HL-60/S4 treated with retinoic acid at 250 ng/mL for 4 days and 3 days (cell line): ENCODE results near the gene UBN1.

ENCODE experiments used
- in situ Hi-C: fragments of 300-500 bp; cut with MboI; formaldehyde crosslinking; loops from 2 replicates; pipeline ENCODE4 v1.7.0; 2022; ENCODE audit warnings: low sequenced_read_pairs

UBN1 gene

GRCh38 chr16:4904108-4904941 is 57.0 kb downstream of the UBN1 start:
- in situ Hi-C loops = no loop called here

GRCh38 chr16:4904942-4905615 is 57.8 kb downstream of the UBN1 start:
- in situ Hi-C loops = no loop called here

GRCh38 chr16:4908854-4909401 is 61.6 kb downstream of the UBN1 start:
- in situ Hi-C loops = no loop called here

- in situ Hi-C loops = no loop called here
Measured at GRCh38 chr16:4909825-4910224, 62.5 kb downstream of the UBN1 start.

- in situ Hi-C loops = no loop called here
Measured at GRCh38 chr16:4910828-4911227, 63.5 kb downstream of the UBN1 start.

- in situ Hi-C loops = no loop called here
Measured at GRCh38 chr16:4911970-4912386, 64.7 kb downstream of the UBN1 start.

GRCh38 chr16:4913130-4913773 is 66.0 kb downstream of the UBN1 start:
- in situ Hi-C loops = no loop called here

GRCh38 chr16:4913774-4914525 is 66.7 kb downstream of the UBN1 start:
- in situ Hi-C loops = no loop called here

- in situ Hi-C loops = no loop called here
Measured at GRCh38 chr16:4914528-4915225, 67.4 kb downstream of the UBN1 start.

- in situ Hi-C loops = no loop called here
Measured at GRCh38 chr16:4915226-4915761, 68.0 kb downstream of the UBN1 start.

GRCh38 chr16:4917117-4917516 is 69.8 kb downstream of the UBN1 start:
- in situ Hi-C loops = no loop called here

GRCh38 chr16:4918781-4919251 is 71.5 kb downstream of the UBN1 start:
- in situ Hi-C loops = no loop called here

- in situ Hi-C loops = no loop called here
Measured at GRCh38 chr16:4920826-4921225, 73.5 kb downstream of the UBN1 start.

GRCh38 chr16:4922721-4923342 is 75.6 kb downstream of the UBN1 start:
- in situ Hi-C loops = no loop called here

GRCh38 chr16:4923853-4924252 is 76.6 kb downstream of the UBN1 start:
- in situ Hi-C loops = no loop called here

GRCh38 chr16:4924593-4925292 is 77.5 kb downstream of the UBN1 start:
- in situ Hi-C loops = no loop called here

- in situ Hi-C loops = no loop called here
Measured at GRCh38 chr16:4925293-4925607, 78.0 kb downstream of the UBN1 start.

- in situ Hi-C loops = no loop called here
Measured at GRCh38 chr16:4925791-4926190, 78.5 kb downstream of the UBN1 start.

- in situ Hi-C loops = no loop called here
Measured at GRCh38 chr16:4926928-4927327, 79.6 kb downstream of the UBN1 start.
